Measurements from ENCODE around the gene EGFR.

The EGFR gene

DNA sequence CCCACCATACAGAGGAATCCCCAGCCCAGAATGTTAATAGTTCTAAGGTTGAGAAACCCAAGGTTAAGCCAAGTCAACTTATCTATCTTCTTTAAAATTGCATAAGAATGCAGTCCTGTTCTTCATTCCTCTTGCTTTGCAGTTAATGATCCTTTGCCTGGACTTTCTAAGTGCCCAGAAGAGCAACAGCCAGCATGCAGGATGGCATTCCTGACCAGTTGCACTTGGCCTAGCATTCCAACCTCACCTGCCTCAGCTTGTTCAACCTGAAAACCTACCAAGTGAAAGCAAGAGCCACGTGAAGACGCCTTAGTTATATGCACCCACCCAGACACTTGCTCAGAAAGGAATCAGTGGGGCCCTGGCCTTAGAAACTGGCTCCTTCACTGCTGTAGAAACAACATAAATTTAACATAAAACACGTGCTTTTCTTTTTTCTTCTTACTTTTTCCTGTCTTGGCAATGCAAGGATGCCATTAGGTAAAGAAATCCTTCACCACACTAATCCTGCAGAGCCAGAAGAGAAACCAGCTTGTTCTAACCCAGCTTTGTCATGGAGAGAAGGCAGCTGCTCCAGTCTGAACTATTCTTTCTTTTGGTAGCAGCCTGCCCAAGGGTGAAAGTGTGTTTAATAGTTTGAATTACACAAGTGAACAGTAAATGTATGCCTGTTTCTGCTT lies 25.0 kb downstream of the EGFR start:
- no peak for DNase-seq

DNA sequence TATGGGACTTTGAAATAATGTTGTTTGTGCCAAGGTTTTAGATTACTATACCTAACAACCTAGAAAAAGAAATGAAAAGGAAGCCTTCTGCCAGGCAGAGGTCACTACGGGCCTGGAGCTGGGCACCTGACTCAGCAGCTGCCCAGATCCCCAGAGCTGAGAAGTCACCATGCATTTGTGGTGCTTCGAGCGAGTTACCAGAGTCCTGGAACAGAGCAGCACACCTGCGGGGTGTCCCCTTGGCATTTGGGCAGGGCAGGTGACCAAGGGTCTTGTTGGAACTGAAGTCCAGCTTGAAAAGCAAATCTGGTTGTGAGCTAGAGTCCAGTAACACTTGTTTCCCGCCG lies 25.5 kb downstream of the EGFR start:
- DNase-seq: no peak

DNA sequence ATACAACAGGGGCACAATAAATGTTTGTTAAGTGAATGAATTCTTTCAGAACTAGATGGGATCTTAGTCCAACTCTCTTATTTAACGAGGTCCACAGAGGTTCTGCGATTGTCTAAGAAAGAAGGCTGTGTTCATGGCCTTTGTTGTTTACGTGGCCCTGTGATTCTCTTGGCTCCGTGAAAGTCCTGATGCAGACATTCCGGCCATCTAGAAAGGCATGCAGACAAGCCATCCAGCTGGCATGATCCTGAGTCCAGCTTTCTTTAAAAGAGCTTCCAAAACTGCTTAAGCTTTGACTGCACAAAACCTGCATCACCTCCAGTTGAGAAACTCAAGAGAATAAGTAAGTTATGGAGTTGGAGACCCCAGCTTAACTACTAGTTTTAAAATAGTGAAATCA lies 26.0 kb downstream of the EGFR start:
- no peak for DNase-seq

DNA sequence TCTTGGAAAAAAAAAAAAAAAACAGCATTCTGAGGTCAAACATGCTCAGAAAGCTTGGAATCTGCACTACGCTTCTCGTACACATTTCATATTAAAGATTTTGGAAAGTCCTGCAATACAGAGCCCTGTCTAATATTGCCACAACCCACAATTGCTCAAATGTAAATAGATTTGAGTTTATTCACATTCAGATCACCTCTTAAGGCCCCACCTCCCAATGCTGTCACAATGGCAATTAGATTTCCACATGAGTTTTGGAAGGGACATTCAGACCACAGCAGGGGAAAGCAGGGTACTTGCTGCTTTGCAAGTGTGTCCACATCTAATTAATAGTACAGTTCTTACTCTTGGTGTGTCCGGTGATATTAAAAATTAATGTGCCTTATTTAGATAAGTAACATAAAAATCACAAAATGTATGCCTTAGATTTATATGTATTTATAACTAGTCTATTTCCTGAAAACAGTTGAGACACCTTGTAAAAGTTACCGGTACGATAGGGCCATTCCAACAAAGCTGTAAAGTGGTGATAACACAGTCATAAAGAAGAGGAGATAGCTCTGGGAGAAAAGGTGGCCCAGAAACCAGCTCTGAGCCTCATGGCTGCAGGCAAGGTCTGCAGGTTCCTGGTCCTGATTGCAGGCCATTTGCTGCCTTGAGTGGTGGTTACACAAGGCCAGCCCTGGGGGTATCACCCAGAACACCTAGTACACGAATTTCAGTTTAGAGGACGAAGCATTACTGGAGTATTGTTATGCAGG lies 27.9 kb downstream of the EGFR start:
- no peak for DNase-seq

DNA sequence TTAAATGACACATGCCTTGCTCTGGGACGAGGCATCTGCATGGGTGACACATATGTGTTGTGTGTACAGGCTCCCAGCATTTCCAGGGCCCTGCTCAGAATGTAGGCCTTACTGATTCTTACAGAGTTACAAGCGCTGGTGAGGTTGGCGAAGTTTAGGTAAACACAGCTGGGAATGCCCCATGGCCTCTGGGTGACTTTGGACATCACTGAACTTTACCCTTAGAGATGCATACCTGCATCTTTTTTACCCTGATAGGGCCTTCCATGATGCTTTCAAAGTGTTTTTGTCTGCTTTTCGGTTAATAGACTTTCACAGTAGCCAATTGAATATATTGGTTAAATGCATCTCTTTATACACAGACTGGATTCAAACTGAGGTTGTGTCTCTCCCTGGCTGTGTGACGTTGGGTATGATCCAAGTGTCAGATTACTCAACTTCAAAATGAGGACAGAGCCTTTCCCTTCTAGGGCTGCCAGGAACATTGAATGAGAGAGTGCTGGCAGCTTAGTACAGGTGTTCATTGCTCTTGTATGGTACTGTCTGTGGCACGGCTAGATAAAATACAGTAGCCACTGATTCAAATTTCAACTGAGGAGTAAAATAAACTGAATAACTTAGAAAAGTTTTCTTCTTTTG lies 29.5 kb downstream of the EGFR start:
- no peak for DNase-seq

DNA sequence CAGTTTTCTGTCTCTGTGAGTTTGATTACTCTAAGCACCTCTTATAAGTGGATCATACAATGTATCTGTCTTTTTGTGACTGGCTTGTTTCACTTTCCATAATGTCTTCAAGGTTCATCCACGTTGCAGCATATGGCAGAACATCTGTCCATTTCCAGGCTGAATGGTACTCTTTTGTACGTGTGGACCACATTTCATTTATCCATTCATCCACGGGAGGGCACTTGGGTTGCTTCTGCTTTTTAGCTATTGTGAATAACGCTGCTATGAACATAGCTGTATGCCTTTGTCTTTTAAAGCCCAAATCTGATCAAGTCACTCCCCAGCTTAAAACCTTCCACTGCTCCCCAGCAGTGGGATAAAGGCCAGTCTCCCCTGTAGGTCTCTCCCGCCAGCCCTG lies 31.5 kb downstream of the EGFR start:
- no peak for DNase-seq

DNA sequence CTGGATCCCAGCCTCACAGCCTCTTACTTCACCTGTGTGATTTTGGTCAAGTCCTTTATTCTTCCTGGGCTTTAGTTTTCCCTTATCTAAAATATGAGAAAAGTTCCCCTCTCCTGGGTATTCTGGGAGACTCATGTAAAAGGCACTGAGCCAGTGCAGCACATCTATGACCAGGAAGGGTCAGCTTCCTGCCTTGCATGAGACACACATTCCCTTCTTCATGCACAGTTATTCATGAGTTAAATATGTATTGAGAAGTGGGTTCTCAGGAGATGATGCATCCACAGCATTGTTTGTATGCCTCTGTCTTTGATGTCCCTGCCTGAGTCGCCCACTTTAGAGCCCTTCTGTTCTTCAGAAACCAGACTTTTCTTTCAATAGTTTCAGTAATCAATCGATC lies 33.3 kb downstream of the EGFR start:
- no peak for DNase-seq

DNA sequence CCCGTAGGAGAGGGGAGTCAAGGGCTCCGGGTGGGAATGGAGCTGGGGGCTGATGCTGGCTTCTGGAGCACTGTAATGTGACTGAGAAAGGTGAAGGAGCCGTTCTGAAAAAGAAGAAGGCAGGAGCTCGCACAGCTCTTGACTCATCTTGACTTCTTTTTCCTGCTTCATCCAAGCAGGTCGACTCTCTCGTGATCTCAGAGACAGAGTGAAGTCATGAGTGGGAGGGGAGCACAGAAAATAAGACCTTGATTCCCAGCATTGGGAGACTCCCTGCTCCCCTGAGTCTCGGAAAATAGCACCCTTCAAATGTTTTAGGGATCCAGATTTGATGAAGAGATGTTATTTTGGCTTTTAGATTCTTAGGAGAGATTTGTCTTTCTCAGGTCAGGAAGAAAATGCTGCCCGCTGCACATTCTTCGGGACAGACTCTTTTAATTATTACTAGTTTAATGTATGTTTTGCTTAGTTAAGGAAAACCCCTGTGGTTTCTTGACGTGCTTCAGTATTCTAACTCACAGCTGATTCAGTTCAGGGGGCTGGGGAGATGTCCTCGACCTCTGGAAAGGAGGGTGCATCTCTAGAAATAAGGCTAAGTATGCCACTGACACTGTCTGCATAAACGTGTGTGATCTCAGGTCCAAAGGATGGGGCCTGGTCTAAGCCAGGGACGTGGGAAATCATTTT lies 34.1 kb downstream of the EGFR start:
- DNase-seq: no peak

DNA sequence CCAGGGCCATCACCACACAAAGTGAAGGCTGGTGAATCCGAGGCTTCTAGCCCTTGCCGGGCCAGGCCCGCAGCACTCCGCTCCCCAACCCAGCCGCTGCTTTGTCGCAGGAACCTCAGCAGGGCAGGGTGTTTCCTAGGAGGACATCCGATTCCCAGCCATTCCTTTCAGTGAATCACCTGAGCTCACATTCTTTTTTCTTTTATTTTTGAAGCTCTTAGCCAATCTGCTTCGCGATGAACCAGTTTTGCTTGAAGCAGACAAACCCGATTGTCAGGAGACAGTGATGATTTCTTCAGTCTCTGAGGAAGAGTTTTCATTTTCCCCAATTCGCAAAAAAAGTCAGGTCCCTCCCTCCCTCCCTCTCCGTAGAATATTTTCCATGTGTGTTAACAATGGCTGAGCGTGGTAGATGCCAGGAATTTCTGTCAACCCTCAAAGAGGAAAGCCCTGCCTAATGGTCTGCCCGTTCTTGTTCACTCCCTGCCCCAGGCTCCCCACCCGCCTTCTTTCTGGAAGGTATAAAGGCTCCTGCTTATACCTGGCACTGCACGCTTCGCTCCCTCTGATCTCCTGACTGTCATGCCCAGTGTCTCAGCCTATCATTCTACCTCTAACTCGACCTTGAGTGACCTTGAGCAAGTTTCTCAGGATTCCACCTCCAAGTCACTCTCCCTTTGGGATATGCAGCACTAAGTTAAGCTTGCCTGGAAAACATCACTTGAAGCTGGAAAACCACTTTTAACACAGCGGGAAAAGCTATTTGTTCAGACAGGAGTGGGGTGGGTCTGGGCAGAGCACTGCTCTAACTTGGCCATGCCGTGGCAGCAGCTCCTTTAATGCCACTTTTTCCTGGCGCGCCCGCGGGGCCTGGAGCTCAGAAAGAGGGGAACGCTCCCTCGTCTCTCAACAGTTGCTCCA lies 35.1 kb downstream of the EGFR start:
- DNase-seq: no peak

DNA sequence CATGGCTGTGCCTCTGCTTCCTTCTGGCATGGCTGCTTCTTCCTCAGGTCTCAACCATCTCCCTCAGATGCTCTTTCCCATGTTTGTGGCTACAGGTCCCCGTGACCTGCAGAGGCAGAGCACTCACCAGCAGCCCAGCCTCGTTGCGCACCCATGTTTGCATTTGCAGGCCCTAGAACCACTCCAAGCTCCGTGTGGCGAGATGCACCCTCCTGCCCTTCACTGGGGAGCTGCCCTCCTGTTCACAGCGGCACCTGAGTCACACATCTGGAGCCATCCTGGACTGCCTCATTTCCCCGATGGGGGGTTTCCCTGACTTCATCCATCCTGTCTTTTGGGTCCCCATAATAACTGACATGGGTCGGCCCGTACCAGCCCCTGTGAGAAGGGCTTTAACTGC lies 35.9 kb downstream of the EGFR start:
- DNase-seq: no peak

DNA sequence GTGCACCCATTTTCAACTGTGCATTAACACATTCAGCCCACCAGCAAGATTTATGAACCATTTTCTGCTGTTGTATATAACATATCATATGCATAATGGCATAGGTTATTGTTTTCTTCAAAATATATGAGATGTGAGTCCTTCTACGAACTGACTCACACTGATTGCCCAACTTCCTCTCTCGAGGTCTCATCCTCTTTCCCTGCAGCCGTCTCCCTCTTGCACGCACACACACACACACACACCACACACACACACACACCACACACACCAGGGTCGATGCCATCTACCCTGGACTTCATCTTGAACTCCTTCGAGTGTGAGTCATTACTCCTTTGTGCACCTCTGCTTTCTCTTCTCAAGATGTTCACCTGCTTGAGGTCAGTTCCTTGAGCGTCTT lies 36.7 kb downstream of the EGFR start:
- no peak for DNase-seq

DNA sequence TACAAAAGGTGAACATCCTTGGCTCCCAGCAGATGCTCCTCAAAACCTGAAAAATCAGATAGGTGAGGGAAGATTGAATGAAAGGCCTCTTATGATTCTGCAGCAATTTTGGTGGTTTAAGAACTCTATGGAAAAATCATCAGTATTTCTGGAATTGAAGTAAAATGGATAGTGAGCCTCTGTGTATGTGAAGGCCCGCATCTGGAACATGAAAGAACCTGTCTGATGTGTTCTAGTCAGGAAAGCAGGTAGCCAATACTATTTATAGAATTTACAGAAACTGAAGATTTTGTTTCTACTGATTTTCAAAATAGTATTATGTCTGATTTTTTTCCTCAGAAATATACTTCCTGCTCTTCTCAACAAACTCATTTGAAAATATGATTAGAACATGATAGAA lies 37.3 kb downstream of the EGFR start:
- no peak for DNase-seq

DNA sequence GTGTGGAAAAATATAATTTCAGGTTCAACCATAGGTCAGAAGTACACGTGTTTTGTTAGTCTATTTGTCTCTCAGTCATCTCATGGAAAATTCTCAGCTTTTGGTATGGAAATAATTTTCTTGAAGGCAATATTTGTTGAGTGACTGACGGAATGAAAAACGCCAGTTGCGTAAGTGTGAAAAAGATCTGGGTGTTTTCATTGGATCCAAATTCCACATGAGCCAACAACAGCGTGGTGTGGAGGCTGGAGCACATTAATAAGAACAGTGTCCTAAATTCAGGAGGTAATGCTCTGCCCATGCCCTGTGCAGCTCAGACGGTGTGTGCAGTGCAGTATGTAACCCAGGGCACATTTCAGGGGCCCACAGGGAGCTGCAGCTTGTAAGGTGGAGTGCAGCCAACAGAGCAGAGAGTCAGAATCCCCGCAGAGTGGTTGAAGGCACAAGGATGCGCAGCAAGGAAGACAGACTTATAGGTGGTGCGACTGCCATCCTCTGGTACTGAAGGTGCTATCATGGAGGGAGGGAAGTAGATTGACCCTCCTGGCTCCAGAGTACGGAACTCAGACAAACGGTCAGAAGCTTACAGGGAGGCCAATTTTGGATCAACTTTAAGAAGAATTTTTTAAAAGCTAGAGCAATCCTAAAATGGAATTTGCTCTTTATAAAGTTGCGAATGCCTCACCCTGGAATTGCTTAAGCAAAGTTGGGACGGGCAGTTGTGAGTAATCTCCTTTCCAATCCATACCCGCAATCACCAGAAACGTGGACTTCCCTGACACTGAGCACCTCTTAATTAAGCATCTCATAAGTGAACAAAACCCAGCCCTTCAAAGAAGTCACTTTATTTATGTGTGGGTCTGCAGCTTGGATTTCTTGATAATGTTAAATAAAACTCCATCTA lies 38.0 kb downstream of the EGFR start:
- DNase-seq: no peak

DNA sequence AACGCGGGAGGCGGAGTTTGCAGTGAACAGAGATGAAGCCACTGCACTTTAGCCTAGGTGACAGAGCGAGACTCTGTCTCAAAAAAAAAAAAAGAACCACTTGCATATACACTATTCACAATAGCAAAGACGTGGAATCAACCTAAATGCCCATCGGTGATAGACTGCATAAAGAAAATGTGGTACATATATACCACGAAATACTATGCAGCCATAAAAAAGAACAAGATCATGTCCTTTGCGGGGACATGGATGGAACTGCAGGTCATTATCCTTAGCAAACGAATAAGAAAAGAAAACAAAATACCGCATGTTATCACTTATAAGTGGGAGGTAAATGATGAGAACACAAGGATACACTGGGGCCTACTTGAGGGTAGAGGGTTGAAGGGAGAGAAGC lies 39.5 kb downstream of the EGFR start:
- no peak for DNase-seq

DNA sequence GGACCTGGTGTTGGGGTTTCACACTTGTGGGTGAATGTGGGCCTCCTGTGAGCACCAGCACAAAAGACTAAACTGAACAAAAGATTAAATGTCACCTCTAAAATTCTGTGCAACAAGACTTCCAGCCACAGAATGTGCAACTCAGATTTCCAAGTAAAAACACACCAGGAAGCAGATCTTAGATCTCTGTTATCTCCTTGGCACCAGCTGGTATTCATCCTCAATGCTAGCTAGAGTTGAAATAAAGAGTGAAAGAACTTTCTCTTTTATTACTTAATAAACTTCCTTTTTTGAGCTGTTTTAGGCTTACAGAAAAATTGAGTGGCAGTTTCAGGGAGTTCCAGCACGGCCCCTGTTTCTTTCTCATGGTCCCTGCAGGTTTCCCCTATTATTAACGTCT lies 40.2 kb downstream of the EGFR start:
- no peak for DNase-seq

DNA sequence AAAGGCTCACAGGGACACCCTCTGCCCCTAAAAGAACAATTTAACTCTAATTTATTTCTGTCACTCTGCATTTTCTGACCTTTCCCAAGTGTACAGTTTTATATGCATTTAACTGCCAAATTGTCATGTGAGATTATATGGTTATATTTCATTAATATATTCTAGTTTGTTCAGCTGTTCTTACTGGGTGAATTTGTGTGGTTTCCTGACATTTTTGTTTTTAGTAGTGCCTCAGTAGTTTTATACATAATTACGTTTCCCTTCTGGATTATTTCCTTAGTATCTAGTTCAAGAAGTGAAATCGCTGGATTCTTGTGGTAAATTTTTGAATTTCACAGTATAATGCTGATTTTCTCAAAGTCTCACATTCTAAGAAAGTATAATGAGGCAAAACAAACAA lies 41.3 kb downstream of the EGFR start:
- DNase-seq: no peak

DNA sequence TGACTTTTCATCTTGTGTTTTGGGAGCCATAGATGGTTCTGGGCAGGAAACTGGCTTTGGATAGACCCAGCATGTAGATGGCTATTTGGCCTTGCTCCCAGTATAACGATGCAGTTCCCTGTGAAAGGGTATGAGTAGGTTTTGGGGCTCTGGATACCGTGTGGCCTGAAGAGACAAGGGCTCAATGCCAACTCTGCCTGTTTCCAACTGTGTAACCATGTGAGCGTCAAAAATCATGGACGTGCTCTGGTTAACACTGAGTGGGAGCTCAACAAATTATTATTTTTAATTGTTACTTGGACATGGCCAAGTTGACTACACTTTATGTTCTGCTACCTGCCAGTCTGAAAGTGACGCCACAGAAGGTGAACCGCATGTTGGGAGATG lies 41.8 kb downstream of the EGFR start:
- DNase-seq: no peak

DNA sequence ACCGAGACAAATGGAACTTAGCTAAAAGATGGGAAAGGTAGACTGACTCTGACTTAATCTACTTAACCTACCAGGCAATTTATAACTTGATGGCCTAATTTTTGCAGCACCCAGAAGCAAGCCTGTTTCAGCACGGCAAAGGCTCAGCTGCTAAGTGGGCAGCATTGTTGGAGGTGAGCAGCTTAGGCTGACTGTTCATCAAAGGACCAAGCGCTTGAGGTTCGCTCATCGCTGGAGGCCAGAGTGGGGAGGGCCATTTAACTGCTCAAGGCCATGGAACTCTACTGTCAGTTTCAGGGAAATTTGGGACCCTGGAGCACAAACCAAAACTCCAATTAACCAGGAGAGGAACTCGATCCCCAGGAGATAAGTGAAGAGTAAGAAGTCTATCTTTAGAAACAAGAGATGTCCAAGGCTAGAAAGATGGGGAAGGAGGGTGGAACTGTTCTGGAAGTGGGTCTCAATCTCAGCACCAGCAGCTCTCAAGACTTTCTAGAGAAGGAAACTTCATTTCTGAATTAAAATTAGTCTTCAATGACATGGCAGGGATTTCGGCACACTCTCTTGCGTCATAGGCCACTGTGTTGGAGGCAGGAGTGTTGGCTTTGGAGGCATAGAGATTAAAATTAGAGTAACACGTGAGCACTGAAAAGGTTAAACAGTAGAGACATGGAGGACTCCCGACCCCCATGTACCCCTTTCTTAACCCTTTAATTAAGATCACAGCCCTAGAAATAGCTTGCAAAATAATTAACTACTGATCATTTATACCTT lies 43.1 kb downstream of the EGFR start:
- DNase-seq: no peak

DNA sequence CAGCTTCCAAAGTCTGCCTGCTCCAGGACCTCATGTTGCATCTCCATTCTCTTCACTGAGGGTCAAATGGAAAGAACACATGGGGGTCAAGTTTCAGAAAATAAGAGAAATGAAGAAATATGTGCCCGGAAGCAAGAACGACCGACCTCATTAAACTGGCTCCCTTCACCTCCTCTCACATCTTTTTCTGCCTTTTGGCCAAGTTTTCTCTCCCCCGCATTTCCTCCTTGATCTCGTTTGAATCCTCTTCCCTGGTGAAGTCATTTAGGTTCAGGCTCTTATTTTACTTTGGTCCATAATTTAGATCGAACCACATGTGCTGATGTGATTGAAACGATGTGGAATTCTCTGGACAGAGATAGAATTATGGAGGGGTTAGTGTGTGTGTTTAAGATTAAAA lies 44.2 kb downstream of the EGFR start:
- DNase-seq: no peak

DNA sequence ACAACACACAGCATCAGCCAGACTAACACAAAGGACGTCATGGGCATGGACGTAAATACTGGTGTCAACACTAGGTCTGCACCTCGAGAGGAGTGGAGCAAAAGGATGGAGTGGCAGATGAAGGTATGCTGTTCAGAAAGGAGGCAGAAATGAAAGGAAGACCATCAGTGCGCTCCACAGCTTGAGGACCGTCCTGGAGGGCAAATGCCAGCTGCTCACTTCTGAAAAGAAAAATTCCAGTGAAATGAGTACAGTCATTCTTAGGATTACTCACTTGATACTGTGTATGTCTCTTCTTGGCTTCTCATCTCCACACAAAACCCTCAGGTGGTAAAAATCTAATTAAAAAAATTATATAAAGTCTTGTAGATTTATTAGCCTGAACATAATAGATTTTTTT lies 44.8 kb downstream of the EGFR start:
- no peak for DNase-seq

DNA sequence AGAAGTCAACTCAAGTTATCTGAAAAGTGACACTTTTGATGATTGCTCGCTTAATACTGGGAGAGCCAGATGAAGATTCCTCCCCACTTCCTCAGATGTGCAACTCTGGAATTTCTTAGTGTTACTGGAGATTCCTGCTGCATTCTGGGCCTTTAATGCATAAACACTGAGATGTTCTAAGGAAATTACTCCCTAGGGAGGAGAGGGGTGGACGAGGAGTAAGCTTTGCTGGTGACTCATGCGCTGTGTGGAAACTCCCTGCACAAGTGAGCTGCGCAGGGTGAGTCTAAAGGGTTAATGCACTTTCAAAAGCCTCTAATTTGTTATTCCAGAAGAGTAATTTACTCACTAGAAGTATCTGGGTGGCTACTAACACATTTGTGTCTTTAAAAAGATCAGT lies 46.3 kb downstream of the EGFR start:
- no peak for DNase-seq

Data from NCI-H1417 treated with DMSO at 0.1 percent for 48 hours (cell line).